Measurements from ENCODE around the gene CNTNAP3B.
"Not testable (repeated sequence)": the region's sequence is repeated elsewhere in the genome, so short reads cannot be mapped to it uniquely, and the experiment has no call there.

GRCh38 chr9:41941738-41942137 is 187.5 kb downstream of the CNTNAP3B start:
- not testable (repeated sequence) for TF ChIP-seq REST (IDR thresholded peaks at IDR 0.05); MAX (IDR thresholded peaks at IDR 0.05); CTCF (IDR thresholded peaks at IDR 0.05; ENCODE audit: low read depth, low read length, missing input control); RAD21 (IDR thresholded peaks at IDR 0.05); EGR1 (IDR thresholded peaks at IDR 0.05; ENCODE audit: low read depth in 2 of 2); YY1 (IDR thresholded peaks at IDR 0.05); FOXA1 (IDR thresholded peaks at IDR 0.05); GABPA (IDR thresholded peaks at IDR 0.05 in 1 of 2, conservative IDR thresholded peaks at IDR 0.05 in 1 of 2); ZBTB33 (IDR thresholded peaks at IDR 0.05); HNF4G (IDR thresholded peaks at IDR 0.05); JUND (IDR thresholded peaks at IDR 0.05); TAF1 (conservative IDR thresholded peaks at IDR 0.05); SP1 (IDR thresholded peaks at IDR 0.05)

Measured in liver (tissue), 3 donors.